PC-3 (cell line): ENCODE data around the gene SNRNP27. TPM values are rescaled to one million over a fixed set of nuclear protein-coding genes. Genes with fewer than 3 reads are reported as not detected.

Source experiments
- ATAC-seq: fragments of 200-7000 bp; cut with Tn5 transposase; 2 replicates; pipeline ENCODE4 v1.9.1; 2020; ENCODE audit warnings: mild to moderate bottlenecking, moderate library complexity
- BruUV-seq: library from RNA; stranded (reverse); fragments of 400-500 nt; replicated peaks from 2 replicates; lab custom pipeline; 2021; lab: Mats Ljungman, UMichigan
- CTCF ChIA-PET: fragments of 300-600 bp; sonication (Branson Sonifier 250); formaldehyde crosslinking; loops from one replicate; lab custom pipeline; 2022; ENCODE audit warnings: antibody characterized with exemption; lab: Charles Lee
- POLR2A ChIA-PET: fragments of 300-600 bp; sonication (Branson Sonifier 250); formaldehyde crosslinking; loops from one replicate; lab custom pipeline; 2022; ENCODE audit warnings: antibody characterized with exemption; ENCODE audit not compliant: unreplicated experiment; lab: Charles Lee
- DNase-seq: peaks from one replicate; pipeline ENCODE4 v3.0.0-alpha.2; 2015
- H2AFZ ChIP-seq: fragments of 300-600 bp; sonication (generic); 2 replicates; pipeline ENCODE4 v1.6.0; 2016; ENCODE audit warnings: antibody characterized with exemption, low read length
- H3F3A ChIP-seq: fragments of 300-600 bp; sonication (generic); one replicate; pipeline ENCODE4 v1.6.0; 2017; ENCODE audit warnings: antibody characterized with exemption, low read length, control low read depth, mild to moderate bottlenecking; ENCODE audit not compliant: unreplicated experiment
- H3K27ac ChIP-seq: fragments of 300-600 bp; sonication (generic); 2 replicates; pipeline ENCODE4 v1.5.1; 2016; ENCODE audit warnings: mild to moderate bottlenecking, low read length
- H3K27me3 ChIP-seq: fragments of 300-600 bp; sonication (generic); 2 replicates; pipeline ENCODE4 v1.6.1; 2016; ENCODE audit warnings: low read length, mixed read lengths
- H3K36me3 ChIP-seq: fragments of 300-600 bp; sonication (generic); 2 replicates; pipeline ENCODE4 v1.6.1; 2016; ENCODE audit warnings: low read depth, mixed run types, low read length, mixed read lengths
- H3K4me1 ChIP-seq: fragments of 300-600 bp; sonication (generic); 2 replicates; pipeline ENCODE4 v1.5.1; 2016; ENCODE audit warnings: low read length; ENCODE audit not compliant: insufficient read depth
- H3K4me2 ChIP-seq: fragments of 300-600 bp; sonication (generic); 2 replicates; pipeline ENCODE4 v1.6.0; 2016; ENCODE audit warnings: low read length
- H3K4me3 ChIP-seq: fragments of 300-600 bp; sonication (generic); 2 replicates; pipeline ENCODE4 v1.5.1; 2016; ENCODE audit warnings: mild to moderate bottlenecking, low read length, mixed read lengths
- H3K79me2 ChIP-seq: fragments of 300-600 bp; sonication (generic); 2 replicates; pipeline ENCODE4 v1.6.1; 2017; ENCODE audit warnings: low read length, mixed read lengths
- H3K9ac ChIP-seq: fragments of 300-600 bp; sonication (generic); 2 replicates; pipeline ENCODE4 v1.6.0; 2016; ENCODE audit warnings: mild to moderate bottlenecking, low read length
- H3K9me2 ChIP-seq: fragments of 300-600 bp; sonication (generic); replicated peaks from 2 replicates; pipeline ENCODE4 v1.6.1; 2016; ENCODE audit warnings: mixed run types, low read length, mixed read lengths
- H3K9me3 ChIP-seq: fragments of 300-600 bp; sonication (generic); 2 replicates; pipeline ENCODE4 v1.6.1; 2016; ENCODE audit warnings: low read length, mixed read lengths
- H4K20me1 ChIP-seq: fragments of 300-600 bp; sonication (generic); 2 replicates; pipeline ENCODE4 v1.6.1; 2016; ENCODE audit warnings: low read length, mixed read lengths
- EZH2 ChIP-seq: fragments of 300-600 bp; sonication (generic); IDR thresholded peaks from one replicate; pipeline ENCODE4 v1.6.1; 2017; ENCODE audit warnings: antibody characterized with exemption, mild to moderate bottlenecking, low read length; ENCODE audit not compliant: unreplicated experiment
- EZH2phosphoT487 ChIP-seq: fragments of 300-600 bp; sonication (generic); IDR thresholded peaks from 2 replicates; pipeline ENCODE4 v1.6.1; 2018; ENCODE audit warnings: mild to moderate bottlenecking, antibody characterized with exemption, low read length, borderline replicate concordance
- intact Hi-C: fragments of 100-400 bp; cut with micrococcal nuclease; formaldehyde crosslinking; loops from 2 replicates; pipeline ENCODE4 v1.9.0; 2023
- total RNA-seq: library from RNA; depleted of rRNA; stranded (reverse); fragments of >200 nt; gene quantifications from 2 replicates; pipeline ENCODE4 v1.2.3, GENCODE V29; 2014
- TF ChIP-seq, protein P1 (sequence below): fragments of 300-600 bp; sonication (generic); conservative IDR thresholded peaks from 2 replicates; pipeline ENCODE4 v1.5.1; 2017; ENCODE audit warnings: antibody characterized with exemption, low read depth, mild to moderate bottlenecking, low read length

SNRNP27 gene
- total RNA-seq, 1 experiment from 2014 or later, result 44.1 TPM

DNA sequence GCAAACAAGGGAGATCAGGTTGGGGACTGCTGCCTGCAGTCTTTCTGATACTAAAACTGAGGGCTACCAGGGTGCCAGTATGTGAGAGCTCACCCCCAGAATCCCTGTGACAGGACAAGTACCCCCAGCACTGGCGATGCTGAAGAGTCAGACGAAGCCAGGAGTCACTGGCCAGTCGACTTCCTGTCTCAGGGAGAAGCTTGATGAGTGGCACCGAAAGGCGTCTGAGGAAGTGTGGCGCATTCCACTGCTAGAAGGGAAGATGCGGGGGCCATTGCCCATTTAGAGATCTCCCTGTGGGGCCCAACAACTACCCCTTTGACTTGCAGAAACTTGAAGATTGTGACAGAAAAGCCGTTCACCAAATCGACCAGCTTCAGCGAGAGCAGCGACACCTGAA, 43.1 kb downstream of the SNRNP27 start:
- Histone ChIP-seq H3K9ac (no peak overlapping the region), H3K9me3 (no peaks in the 10 kb centered on the region), H3K27me3 (no peaks in the 10 kb centered on the region), H4K20me1 (no peaks in the 10 kb centered on the region), H3F3A (peaks cover 3% of the 10 kb centered on the region), H3K4me2 (no peak overlapping the region), H3K9me2 (no peaks in the 10 kb centered on the region), H3K36me3 (peaks cover 27% of the 10 kb centered on the region), H2AFZ (no peak overlapping the region), H3K4me3 (no peak overlapping the region), H3K4me1 (peaks cover 33% of the 10 kb centered on the region), H3K27ac (no peak overlapping the region), H3K79me2 (no peaks in the 10 kb centered on the region)
- ChIA-PET POLR2A (no interaction called here), CTCF (no interaction called here)
- intact Hi-C loops, result no loop called here
- TF ChIP-seq, protein P1, sequence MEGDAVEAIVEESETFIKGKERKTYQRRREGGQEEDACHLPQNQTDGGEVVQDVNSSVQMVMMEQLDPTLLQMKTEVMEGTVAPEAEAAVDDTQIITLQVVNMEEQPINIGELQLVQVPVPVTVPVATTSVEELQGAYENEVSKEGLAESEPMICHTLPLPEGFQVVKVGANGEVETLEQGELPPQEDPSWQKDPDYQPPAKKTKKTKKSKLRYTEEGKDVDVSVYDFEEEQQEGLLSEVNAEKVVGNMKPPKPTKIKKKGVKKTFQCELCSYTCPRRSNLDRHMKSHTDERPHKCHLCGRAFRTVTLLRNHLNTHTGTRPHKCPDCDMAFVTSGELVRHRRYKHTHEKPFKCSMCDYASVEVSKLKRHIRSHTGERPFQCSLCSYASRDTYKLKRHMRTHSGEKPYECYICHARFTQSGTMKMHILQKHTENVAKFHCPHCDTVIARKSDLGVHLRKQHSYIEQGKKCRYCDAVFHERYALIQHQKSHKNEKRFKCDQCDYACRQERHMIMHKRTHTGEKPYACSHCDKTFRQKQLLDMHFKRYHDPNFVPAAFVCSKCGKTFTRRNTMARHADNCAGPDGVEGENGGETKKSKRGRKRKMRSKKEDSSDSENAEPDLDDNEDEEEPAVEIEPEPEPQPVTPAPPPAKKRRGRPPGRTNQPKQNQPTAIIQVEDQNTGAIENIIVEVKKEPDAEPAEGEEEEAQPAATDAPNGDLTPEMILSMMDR, result no peak
- no peak for TF ChIP-seq EZH2phosphoT487
- TF ChIP-seq EZH2, result no peak
- DNase-seq, result no peak
- no peak for ATAC-seq
- BruUV-seq, result no TSS peak

DNA sequence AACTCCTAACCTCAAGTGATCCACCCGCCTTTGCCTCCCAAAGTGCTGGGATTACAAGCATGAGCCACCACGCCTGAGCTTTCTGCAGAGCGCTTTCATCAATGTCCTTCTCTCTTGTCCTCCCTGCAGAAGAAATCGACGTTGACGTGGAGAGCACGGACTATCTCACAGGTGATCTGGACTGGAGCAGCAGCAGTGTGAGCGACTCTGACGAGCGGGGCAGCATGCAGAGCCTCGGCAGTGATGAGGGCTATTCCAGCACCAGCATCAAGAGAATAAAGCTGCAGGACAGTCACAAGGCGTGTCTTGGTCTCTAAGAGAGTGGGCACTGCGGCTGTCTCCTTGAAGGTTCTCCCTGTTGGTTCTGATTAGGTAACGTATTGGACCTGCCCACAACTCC, 44.2 kb downstream of the SNRNP27 start:
- CTCF ChIA-PET, result no interaction called here
- no peak for ATAC-seq
- Histone ChIP-seq H3K27me3 (no peaks in the 10 kb centered on the region), H2AFZ (no peak overlapping the region), H3K4me1 (peaks cover 25% of the 10 kb centered on the region), H3K9me2 (no peaks in the 10 kb centered on the region), H3K4me2 (no peak overlapping the region), H3F3A (no peaks in the 10 kb centered on the region), H3K27ac (no peak overlapping the region), H3K9me3 (no peaks in the 10 kb centered on the region), H3K79me2 (no peaks in the 10 kb centered on the region), H4K20me1 (no peaks in the 10 kb centered on the region), H3K9ac (no peak overlapping the region), H3K4me3 (no peak overlapping the region), H3K36me3 (peaks cover 32% of the 10 kb centered on the region)
- intact Hi-C loops, result no loop called here
- no TSS peak for BruUV-seq
- DNase-seq, result no peak
- TF ChIP-seq, protein P1, result no peak
- no peak for TF ChIP-seq EZH2phosphoT487
- TF ChIP-seq EZH2, result no peak
- POLR2A ChIA-PET, result no interaction called here

DNA sequence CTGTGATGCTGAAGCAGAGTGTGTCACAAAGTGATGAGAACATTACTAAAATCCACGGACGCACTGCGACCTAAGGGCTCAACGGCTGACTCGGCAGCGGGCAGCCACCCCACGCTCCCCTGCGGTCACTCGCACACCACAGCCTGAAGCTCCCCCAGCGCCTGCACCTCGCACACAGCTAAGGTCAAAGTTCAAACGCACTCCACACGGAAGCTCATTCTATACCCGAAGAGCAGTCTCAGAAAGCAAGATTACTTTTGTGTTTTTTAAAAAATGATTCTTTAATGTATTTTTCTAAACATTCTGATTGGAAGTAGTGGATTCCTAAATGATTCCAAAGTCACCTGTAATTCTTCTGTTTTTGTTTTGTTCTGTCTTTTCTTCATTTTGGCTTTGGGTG, 46.0 kb downstream of the SNRNP27 start:
- Histone ChIP-seq H3K9me2 (no peaks in the 10 kb centered on the region), H4K20me1 (no peaks in the 10 kb centered on the region), H3K36me3 (peaks cover 38% of the 10 kb centered on the region), H3K9me3 (no peaks in the 10 kb centered on the region), H3K9ac (no peak overlapping the region), H3K27ac (no peak overlapping the region), H3K27me3 (no peaks in the 10 kb centered on the region), H3K79me2 (no peaks in the 10 kb centered on the region), H2AFZ (no peak overlapping the region), H3K4me2 (no peak overlapping the region), H3K4me3 (no peak overlapping the region), H3F3A (no peaks in the 10 kb centered on the region), H3K4me1 (peaks cover 23% of the 10 kb centered on the region)
- ATAC-seq, result no peak
- no peak for TF ChIP-seq EZH2phosphoT487
- ChIA-PET CTCF (no interaction called here), POLR2A (no interaction called here)
- intact Hi-C loops, result no loop called here
- no peak for DNase-seq
- no TSS peak for BruUV-seq
